Neural cell (in vitro differentiated cells): ENCODE data around the gene SUSD6. TPM values are rescaled to one million over a fixed set of nuclear protein-coding genes. Genes with fewer than 3 reads are reported as not detected.

ENCODE experiments used
- H2AFZ ChIP-seq: fragments of 200-600, 300-800 bp; sonication (generic), shearing (Covaris generic); 2 replicates; pipeline ENCODE4 v1.6.0; 2014; ENCODE audit warnings: low read depth, mild to moderate bottlenecking, antibody characterized with exemption, low read length, moderate library complexity
- H3F3A ChIP-seq: fragments of 200-600 bp; shearing (Covaris generic); 2 replicates; pipeline ENCODE4 v1.6.1; 2016; ENCODE audit warnings: mild to moderate bottlenecking, moderate library complexity, mixed read lengths, antibody characterized with exemption, low read length; ENCODE audit not compliant: insufficient read depth, poor library complexity, severe bottlenecking
- H3K27ac ChIP-seq: fragments of 200-600, 300-800 bp; sonication (generic), shearing (Covaris generic); 2 replicates; pipeline ENCODE4 v1.5.1; 2014; ENCODE audit warnings: mild to moderate bottlenecking, low read length, moderate library complexity
- H3K27me3 ChIP-seq: fragments of 300-800, 200-600 bp; sonication (generic), shearing (Covaris generic); 2 replicates; pipeline ENCODE4 v1.6.0; 2014; ENCODE audit warnings: mild to moderate bottlenecking, low read depth, low read length, moderate library complexity; ENCODE audit not compliant: insufficient read depth
- H3K36me3 ChIP-seq: fragments of 300-800, 200-600 bp; sonication (generic), shearing (Covaris generic); 2 replicates; pipeline ENCODE4 v1.5.1; 2014; ENCODE audit warnings: mild to moderate bottlenecking, antibody characterized with exemption, low read length, moderate library complexity; ENCODE audit not compliant: insufficient read depth
- H3K4me2 ChIP-seq: fragments of 300-800, 200-600 bp; sonication (generic), shearing (Covaris generic); 2 replicates; pipeline ENCODE4 v1.6.0; 2014; ENCODE audit warnings: mild to moderate bottlenecking, low read length
- H3K4me3 ChIP-seq: fragments of 300-800, 200-600 bp; sonication (generic), shearing (Covaris generic); 2 replicates; pipeline ENCODE4 v1.5.1; 2014; ENCODE audit warnings: mild to moderate bottlenecking, low read length, moderate library complexity
- H3K79me2 ChIP-seq: fragments of 200-600 bp; shearing (Covaris generic); replicated peaks from 2 replicates; pipeline ENCODE4 v1.6.0; 2014; ENCODE audit warnings: mild to moderate bottlenecking, low read length, moderate library complexity; ENCODE audit not compliant: insufficient read depth
- H3K9ac ChIP-seq: fragments of 300-800, 200-600 bp; sonication (generic), shearing (Covaris generic); 2 replicates; pipeline ENCODE4 v1.6.1; 2016; ENCODE audit warnings: mild to moderate bottlenecking, low read length, mixed read lengths
- H3K9me2 ChIP-seq: fragments of 200-600 bp; shearing (Covaris generic); 2 replicates; pipeline ENCODE4 v1.6.1; 2016; ENCODE audit warnings: mild to moderate bottlenecking, low read length, mixed read lengths; ENCODE audit not compliant: insufficient read depth
- H3K9me3 ChIP-seq: fragments of 200-600, 300-800 bp; sonication (generic), shearing (Covaris generic); 2 replicates; pipeline ENCODE4 v1.6.1; 2016; ENCODE audit warnings: mild to moderate bottlenecking, mixed run types, low read length, moderate library complexity, mixed read lengths
- H4K20me1 ChIP-seq: fragments of 200-600 bp; shearing (Covaris generic); 2 replicates; pipeline ENCODE4 v1.6.1; 2016; ENCODE audit warnings: mild to moderate bottlenecking, mixed run types; ENCODE audit not compliant: insufficient read depth
- EP300 ChIP-seq: fragments of 450-650 bp; conservative IDR thresholded peaks from 2 replicates; pipeline ENCODE4 v1.6.1; 2014; ENCODE audit warnings: antibody characterized with exemption, mild to moderate bottlenecking, moderate library complexity; ENCODE audit not compliant: poor library complexity, severe bottlenecking
- EZH2 ChIP-seq: fragments of 200-600, 300-800 bp; shearing (Covaris generic), sonication (generic); IDR thresholded peaks from 2 replicates; pipeline ENCODE4 v1.6.1; 2014; ENCODE audit warnings: antibody characterized with exemption, low read length, borderline replicate concordance, mild to moderate bottlenecking; ENCODE audit not compliant: insufficient read depth, poor library complexity, severe bottlenecking
- MXI1 ChIP-seq: fragments of 450-650 bp; conservative IDR thresholded peaks from 2 replicates; pipeline ENCODE4 v1.6.1; 2014; ENCODE audit warnings: antibody characterized with exemption, mild to moderate bottlenecking; ENCODE audit not compliant: poor library complexity, severe bottlenecking
- POLR2AphosphoS5 ChIP-seq: IDR thresholded peaks from 2 replicates; pipeline ENCODE4 v1.6.1; 2012
- RAD21 ChIP-seq: fragments of 450-650 bp; conservative IDR thresholded peaks from 2 replicates; pipeline ENCODE4 v1.6.1; 2014; ENCODE audit warnings: antibody characterized with exemption, mild to moderate bottlenecking, moderate library complexity
- SMC3 ChIP-seq: fragments of 450-650 bp; conservative IDR thresholded peaks from 2 replicates; pipeline ENCODE4 v1.6.1; 2014; ENCODE audit warnings: antibody characterized with exemption, mild to moderate bottlenecking, moderate library complexity; ENCODE audit not compliant: poor library complexity
- TAF1 ChIP-seq: IDR thresholded peaks from 2 replicates; pipeline ENCODE4 v1.6.1; 2012; ENCODE audit warnings: low read depth
- polyA plus RNA-seq: library from polyadenylated mRNA; depleted of rRNA; stranded (reverse); fragments of >200 nt; gene quantifications from 2 replicates; pipeline ENCODE4 v1.2.3, GENCODE V29; 2014
- TF ChIP-seq, protein P1 (sequence below): IDR thresholded peaks from 2 replicates; pipeline ENCODE4 v1.6.1; 2012; ENCODE audit warnings: borderline replicate concordance
- TF ChIP-seq, protein P2 (sequence below): fragments of 450-650 bp; IDR thresholded peaks from 2 replicates; pipeline ENCODE4 v1.5.1; 2014; ENCODE audit warnings: antibody characterized with exemption, mild to moderate bottlenecking, moderate library complexity; ENCODE audit not compliant: poor library complexity, severe bottlenecking

SUSD6 gene
- polyA plus RNA-seq, 1 donor from 2014 or later, result 5.1 TPM

GRCh38 chr14:69570836-69571330 lies 40.5 kb upstream of the SUSD6 start:
- Histone ChIP-seq H3K9me3 (peaks cover 7% of the 10 kb centered on the region), H3K27ac (no peak overlapping the region), H3K36me3 (no peaks in the 10 kb centered on the region), H3K79me2 (no peaks in the 10 kb centered on the region), H2AFZ (no peak overlapping the region), H3K27me3 (no peaks in the 10 kb centered on the region), H3K4me2 (no peak overlapping the region), H4K20me1 (no peaks in the 10 kb centered on the region), H3K4me3 (peak overlapping the region; percentile 6), H3F3A (no peaks in the 10 kb centered on the region), H3K9me2 (no peaks in the 10 kb centered on the region), H3K9ac (no peak overlapping the region)
- TF ChIP-seq RAD21 (no peak), POLR2AphosphoS5 (no peak), SMC3 (no peak), MXI1 (no peak), TAF1 (no peak), EP300 (no peak), EZH2 (no peak)
- TF ChIP-seq, protein P1, sequence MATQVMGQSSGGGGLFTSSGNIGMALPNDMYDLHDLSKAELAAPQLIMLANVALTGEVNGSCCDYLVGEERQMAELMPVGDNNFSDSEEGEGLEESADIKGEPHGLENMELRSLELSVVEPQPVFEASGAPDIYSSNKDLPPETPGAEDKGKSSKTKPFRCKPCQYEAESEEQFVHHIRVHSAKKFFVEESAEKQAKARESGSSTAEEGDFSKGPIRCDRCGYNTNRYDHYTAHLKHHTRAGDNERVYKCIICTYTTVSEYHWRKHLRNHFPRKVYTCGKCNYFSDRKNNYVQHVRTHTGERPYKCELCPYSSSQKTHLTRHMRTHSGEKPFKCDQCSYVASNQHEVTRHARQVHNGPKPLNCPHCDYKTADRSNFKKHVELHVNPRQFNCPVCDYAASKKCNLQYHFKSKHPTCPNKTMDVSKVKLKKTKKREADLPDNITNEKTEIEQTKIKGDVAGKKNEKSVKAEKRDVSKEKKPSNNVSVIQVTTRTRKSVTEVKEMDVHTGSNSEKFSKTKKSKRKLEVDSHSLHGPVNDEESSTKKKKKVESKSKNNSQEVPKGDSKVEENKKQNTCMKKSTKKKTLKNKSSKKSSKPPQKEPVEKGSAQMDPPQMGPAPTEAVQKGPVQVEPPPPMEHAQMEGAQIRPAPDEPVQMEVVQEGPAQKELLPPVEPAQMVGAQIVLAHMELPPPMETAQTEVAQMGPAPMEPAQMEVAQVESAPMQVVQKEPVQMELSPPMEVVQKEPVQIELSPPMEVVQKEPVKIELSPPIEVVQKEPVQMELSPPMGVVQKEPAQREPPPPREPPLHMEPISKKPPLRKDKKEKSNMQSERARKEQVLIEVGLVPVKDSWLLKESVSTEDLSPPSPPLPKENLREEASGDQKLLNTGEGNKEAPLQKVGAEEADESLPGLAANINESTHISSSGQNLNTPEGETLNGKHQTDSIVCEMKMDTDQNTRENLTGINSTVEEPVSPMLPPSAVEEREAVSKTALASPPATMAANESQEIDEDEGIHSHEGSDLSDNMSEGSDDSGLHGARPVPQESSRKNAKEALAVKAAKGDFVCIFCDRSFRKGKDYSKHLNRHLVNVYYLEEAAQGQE, result no peak
- TF ChIP-seq, protein P2, sequence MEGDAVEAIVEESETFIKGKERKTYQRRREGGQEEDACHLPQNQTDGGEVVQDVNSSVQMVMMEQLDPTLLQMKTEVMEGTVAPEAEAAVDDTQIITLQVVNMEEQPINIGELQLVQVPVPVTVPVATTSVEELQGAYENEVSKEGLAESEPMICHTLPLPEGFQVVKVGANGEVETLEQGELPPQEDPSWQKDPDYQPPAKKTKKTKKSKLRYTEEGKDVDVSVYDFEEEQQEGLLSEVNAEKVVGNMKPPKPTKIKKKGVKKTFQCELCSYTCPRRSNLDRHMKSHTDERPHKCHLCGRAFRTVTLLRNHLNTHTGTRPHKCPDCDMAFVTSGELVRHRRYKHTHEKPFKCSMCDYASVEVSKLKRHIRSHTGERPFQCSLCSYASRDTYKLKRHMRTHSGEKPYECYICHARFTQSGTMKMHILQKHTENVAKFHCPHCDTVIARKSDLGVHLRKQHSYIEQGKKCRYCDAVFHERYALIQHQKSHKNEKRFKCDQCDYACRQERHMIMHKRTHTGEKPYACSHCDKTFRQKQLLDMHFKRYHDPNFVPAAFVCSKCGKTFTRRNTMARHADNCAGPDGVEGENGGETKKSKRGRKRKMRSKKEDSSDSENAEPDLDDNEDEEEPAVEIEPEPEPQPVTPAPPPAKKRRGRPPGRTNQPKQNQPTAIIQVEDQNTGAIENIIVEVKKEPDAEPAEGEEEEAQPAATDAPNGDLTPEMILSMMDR, result no peak

- H4K20me1 ChIP-seq, result no peaks in the 10 kb centered on the region
- no peak overlapping the region for H3K27ac ChIP-seq
- TF ChIP-seq SMC3 (no peak), TAF1 (no peak), RAD21 (no peak), MXI1 (no peak), POLR2AphosphoS5 (no peak), EP300 (no peak), EZH2 (no peak)
- TF ChIP-seq, protein P1, result no peak
- TF ChIP-seq, protein P2, result no peak
- H3K4me2 ChIP-seq, result no peak overlapping the region
- no peaks in the 10 kb centered on the region for H3F3A ChIP-seq
- peaks cover 7% of the 10 kb centered on the region for H3K9me3 ChIP-seq
- no peaks in the 10 kb centered on the region for H3K9me2 ChIP-seq
- H2AFZ ChIP-seq, result no peak overlapping the region
- no peak overlapping the region for H3K4me3 ChIP-seq
- H3K9ac ChIP-seq, result no peak overlapping the region
- H3K27me3 ChIP-seq, result no peaks in the 10 kb centered on the region
- H3K79me2 ChIP-seq, result no peaks in the 10 kb centered on the region
- H3K36me3 ChIP-seq, result no peaks in the 10 kb centered on the region
These were observed 39.9 kb upstream of the SUSD6 start for GRCh38 chr14:69571449-69572029.
